ENCODE data around the gene DCANP1.

DNA sequence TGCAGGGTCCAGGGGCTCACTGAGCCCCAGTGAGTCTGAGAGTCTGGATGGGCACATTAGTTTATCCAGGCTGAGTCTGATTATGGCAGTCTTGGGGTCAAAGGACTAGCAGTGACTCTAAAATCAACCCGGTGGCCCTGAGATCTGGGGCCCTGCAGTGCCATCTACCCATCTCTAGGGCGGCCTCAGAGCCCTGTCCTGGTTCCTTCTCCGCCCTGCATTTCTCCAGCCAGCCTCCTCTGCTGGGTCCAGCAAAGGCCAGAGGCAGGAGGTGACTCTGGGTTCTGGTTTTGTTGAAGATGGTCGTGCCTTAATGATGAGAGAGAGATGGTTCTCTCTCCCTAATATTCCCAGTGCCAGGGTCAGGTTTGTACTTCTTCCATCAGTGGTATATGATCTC lies 15.0 kb downstream of the DCANP1 start:
- TF ChIP-seq, protein P1, sequence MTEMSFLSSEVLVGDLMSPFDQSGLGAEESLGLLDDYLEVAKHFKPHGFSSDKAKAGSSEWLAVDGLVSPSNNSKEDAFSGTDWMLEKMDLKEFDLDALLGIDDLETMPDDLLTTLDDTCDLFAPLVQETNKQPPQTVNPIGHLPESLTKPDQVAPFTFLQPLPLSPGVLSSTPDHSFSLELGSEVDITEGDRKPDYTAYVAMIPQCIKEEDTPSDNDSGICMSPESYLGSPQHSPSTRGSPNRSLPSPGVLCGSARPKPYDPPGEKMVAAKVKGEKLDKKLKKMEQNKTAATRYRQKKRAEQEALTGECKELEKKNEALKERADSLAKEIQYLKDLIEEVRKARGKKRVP (CRISPR knock-in tag; IDR thresholded peaks at IDR 0.05), result no peak
- TF ChIP-seq NFXL1 (CRISPR knock-in tag; IDR thresholded peaks at IDR 0.05) (no peak), CHD1 (IDR thresholded peaks at IDR 0.05; ENCODE audit: low read length) (no peak), KDM1A (IDR thresholded peaks at IDR 0.05) (no peak), BDP1 (IDR thresholded peaks at IDR 0.05; ENCODE audit: insufficient read depth, insufficient read length) (no peak), YY1 (IDR thresholded peaks at IDR 0.05; ENCODE audit: borderline replicate concordance in 1 of 3, control insufficient read depth in 1 of 3, extremely low read depth in 1 of 3, insufficient read depth in 3 of 3, insufficient read length in 1 of 3, insufficient replicate concordance in 2 of 3, low read depth in 1 of 3, low read length in 2 of 3) (no peak), NFRKB (IDR thresholded peaks at IDR 0.05; ENCODE audit: low read depth) (no peak), TARDBP (IDR thresholded peaks at IDR 0.05) (no peak)
- TF ChIP-seq, protein P2, sequence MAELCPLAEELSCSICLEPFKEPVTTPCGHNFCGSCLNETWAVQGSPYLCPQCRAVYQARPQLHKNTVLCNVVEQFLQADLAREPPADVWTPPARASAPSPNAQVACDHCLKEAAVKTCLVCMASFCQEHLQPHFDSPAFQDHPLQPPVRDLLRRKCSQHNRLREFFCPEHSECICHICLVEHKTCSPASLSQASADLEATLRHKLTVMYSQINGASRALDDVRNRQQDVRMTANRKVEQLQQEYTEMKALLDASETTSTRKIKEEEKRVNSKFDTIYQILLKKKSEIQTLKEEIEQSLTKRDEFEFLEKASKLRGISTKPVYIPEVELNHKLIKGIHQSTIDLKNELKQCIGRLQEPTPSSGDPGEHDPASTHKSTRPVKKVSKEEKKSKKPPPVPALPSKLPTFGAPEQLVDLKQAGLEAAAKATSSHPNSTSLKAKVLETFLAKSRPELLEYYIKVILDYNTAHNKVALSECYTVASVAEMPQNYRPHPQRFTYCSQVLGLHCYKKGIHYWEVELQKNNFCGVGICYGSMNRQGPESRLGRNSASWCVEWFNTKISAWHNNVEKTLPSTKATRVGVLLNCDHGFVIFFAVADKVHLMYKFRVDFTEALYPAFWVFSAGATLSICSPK (IDR thresholded peaks at IDR 0.05; ENCODE audit: borderline replicate concordance), result no peak
